Smooth muscle cell (in vitro differentiated cells): ENCODE data around the gene SV2C. TPM values are rescaled to one million over a fixed set of nuclear protein-coding genes. Genes with fewer than 3 reads are reported as not detected.

Experiments
- DNase-seq: peaks from one replicate; lab custom pipeline; 2025; ENCODE audit not compliant: unreplicated experiment; lab: John Stamatoyannopoulos, UW
- H2AFZ ChIP-seq: fragments of 200-600 bp; sonication (generic); 2 replicates; pipeline ENCODE4 v1.6.0; 2016; ENCODE audit warnings: antibody characterized with exemption, low read depth, mild to moderate bottlenecking
- H3F3A ChIP-seq: fragments of 200-600 bp; sonication (generic); 2 replicates; pipeline ENCODE4 v1.6.0; 2017; ENCODE audit warnings: antibody characterized with exemption, low read depth
- H3K27ac ChIP-seq: fragments of 200-600 bp; sonication (generic); 2 replicates; pipeline ENCODE4 v1.5.1; 2016; ENCODE audit warnings: low read depth, mild to moderate bottlenecking
- H3K27me3 ChIP-seq: fragments of 200-600 bp; sonication (generic); 2 replicates; pipeline ENCODE4 v1.6.1; 2016; ENCODE audit warnings: low read depth, mild to moderate bottlenecking
- H3K36me3 ChIP-seq: fragments of 200-600 bp; sonication (generic); 2 replicates; pipeline ENCODE4 v1.5.1; 2016; ENCODE audit warnings: low read depth
- H3K4me1 ChIP-seq: fragments of 200-600 bp; sonication (generic); 2 replicates; pipeline ENCODE4 v1.5.1; 2016; ENCODE audit warnings: low read depth
- H3K4me2 ChIP-seq: fragments of 200-600 bp; sonication (generic); 2 replicates; pipeline ENCODE4 v1.6.0; 2016; ENCODE audit warnings: mild to moderate bottlenecking
- H3K4me3 ChIP-seq: fragments of 200-600 bp; sonication (generic); 2 replicates; pipeline ENCODE4 v1.5.1; 2016; ENCODE audit warnings: mild to moderate bottlenecking
- H3K79me2 ChIP-seq: fragments of 200-600 bp; sonication (generic); 2 replicates; pipeline ENCODE4 v1.6.0; 2016; ENCODE audit warnings: low read depth, mild to moderate bottlenecking
- H3K9ac ChIP-seq: fragments of 200-600 bp; sonication (generic); 2 replicates; pipeline ENCODE4 v1.6.0; 2016; ENCODE audit warnings: low read depth
- H3K9me3 ChIP-seq: fragments of 200-600 bp; sonication (generic); replicated peaks from 2 replicates; pipeline ENCODE4 v1.5.1; 2016; ENCODE audit warnings: low read depth
- H4K20me1 ChIP-seq: fragments of 200-600 bp; sonication (generic); 2 replicates; pipeline ENCODE4 v1.6.0; 2016; ENCODE audit warnings: low read depth
- WGBS: methylation state at CpG from one replicate; pipeline ENCODE4 v1.1.7; 2016; ENCODE audit warnings: low lambda C conversion rate; 5-methylcytosine and 5-hydroxymethylcytosine counted together
- polyA plus RNA-seq: library from polyadenylated mRNA; unstranded; fragments of >200 nt; fragmentation: Nextera tagmentation; extraction: Ambion mirVana; gene quantifications from 2 replicates; pipeline ENCODE4 v1.2.1, GENCODE V29; 2016
- total RNA-seq: library from RNA; depleted of rRNA; stranded (reverse); fragments of >200 nt; gene quantifications from 2 replicates; pipeline ENCODE4 v1.2.3, GENCODE V29; 2014
- TF ChIP-seq, protein P1 (sequence below): fragments of 200-600 bp; sonication (generic); IDR thresholded peaks from 2 replicates; pipeline ENCODE4 v1.5.1; 2017; ENCODE audit warnings: borderline replicate concordance, mild to moderate bottlenecking, antibody characterized with exemption; ENCODE audit not compliant: insufficient read depth, poor library complexity, severe bottlenecking

Gene SV2C
- total and polyA plus RNA-seq, 2 experiments from 2014 or later = not detected

DNA sequence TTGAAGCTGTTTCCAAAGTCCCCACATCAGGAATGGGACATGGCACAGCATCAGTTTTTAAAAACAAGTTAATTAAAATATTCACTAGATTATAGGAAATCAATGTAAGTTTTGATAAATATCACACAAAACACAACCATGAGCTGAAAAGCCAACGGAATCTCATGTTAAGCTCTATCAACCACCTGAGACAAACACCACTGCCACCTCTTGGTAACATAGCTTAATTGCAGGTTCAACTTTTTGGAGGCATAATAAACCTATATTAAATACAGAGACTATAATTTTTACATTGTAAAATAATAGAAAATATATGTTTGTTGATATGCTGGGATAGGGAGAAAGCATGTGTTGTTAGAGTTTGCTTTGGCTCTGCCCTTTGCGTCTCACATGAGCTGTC is 126.1 kb downstream of the SV2C start:
- no peak overlapping the region for H3K4me3 ChIP-seq
- no peaks in the 10 kb centered on the region for H3K9me3 ChIP-seq
- H3K36me3 ChIP-seq = no peaks in the 10 kb centered on the region
- H4K20me1 ChIP-seq = no peaks in the 10 kb centered on the region
- no peak overlapping the region for H3K27ac ChIP-seq
- no peak for DNase-seq
- no peaks in the 10 kb centered on the region for H3K79me2 ChIP-seq
- no peak overlapping the region for H2AFZ ChIP-seq
- no peak overlapping the region for H3K4me2 ChIP-seq
- H3K4me1 ChIP-seq = no peaks in the 10 kb centered on the region
- H3K9ac ChIP-seq = no peak overlapping the region
- 89% methylated on average over 2 of the region's 2 CpGs for WGBS
- TF ChIP-seq, protein P1, sequence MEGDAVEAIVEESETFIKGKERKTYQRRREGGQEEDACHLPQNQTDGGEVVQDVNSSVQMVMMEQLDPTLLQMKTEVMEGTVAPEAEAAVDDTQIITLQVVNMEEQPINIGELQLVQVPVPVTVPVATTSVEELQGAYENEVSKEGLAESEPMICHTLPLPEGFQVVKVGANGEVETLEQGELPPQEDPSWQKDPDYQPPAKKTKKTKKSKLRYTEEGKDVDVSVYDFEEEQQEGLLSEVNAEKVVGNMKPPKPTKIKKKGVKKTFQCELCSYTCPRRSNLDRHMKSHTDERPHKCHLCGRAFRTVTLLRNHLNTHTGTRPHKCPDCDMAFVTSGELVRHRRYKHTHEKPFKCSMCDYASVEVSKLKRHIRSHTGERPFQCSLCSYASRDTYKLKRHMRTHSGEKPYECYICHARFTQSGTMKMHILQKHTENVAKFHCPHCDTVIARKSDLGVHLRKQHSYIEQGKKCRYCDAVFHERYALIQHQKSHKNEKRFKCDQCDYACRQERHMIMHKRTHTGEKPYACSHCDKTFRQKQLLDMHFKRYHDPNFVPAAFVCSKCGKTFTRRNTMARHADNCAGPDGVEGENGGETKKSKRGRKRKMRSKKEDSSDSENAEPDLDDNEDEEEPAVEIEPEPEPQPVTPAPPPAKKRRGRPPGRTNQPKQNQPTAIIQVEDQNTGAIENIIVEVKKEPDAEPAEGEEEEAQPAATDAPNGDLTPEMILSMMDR = no peak
- H3F3A ChIP-seq = no peaks in the 10 kb centered on the region
- no peaks in the 10 kb centered on the region for H3K27me3 ChIP-seq

- Histone ChIP-seq H3F3A (no peaks in the 10 kb centered on the region), H3K9me3 (no peaks in the 10 kb centered on the region), H3K27ac (no peak overlapping the region), H3K9ac (no peak overlapping the region), H3K4me2 (no peak overlapping the region), H3K27me3 (no peaks in the 10 kb centered on the region), H4K20me1 (no peaks in the 10 kb centered on the region), H3K36me3 (no peaks in the 10 kb centered on the region), H3K4me1 (no peaks in the 10 kb centered on the region), H3K79me2 (no peaks in the 10 kb centered on the region), H3K4me3 (no peak overlapping the region), H2AFZ (no peak overlapping the region)
- no peak for DNase-seq
- TF ChIP-seq, protein P1 = no peak
These were observed 127.8 kb downstream of the SV2C start for GRCh38 chr5:76210946-76211345.

GRCh38 chr5:76213858-76214257 is 130.7 kb downstream of the SV2C start:
- Histone ChIP-seq H2AFZ (no peak overlapping the region), H3K27me3 (no peaks in the 10 kb centered on the region), H3K4me1 (no peaks in the 10 kb centered on the region), H3F3A (no peaks in the 10 kb centered on the region), H3K9me3 (no peaks in the 10 kb centered on the region), H4K20me1 (no peaks in the 10 kb centered on the region), H3K36me3 (no peaks in the 10 kb centered on the region), H3K27ac (no peak overlapping the region), H3K79me2 (no peaks in the 10 kb centered on the region), H3K4me3 (no peak overlapping the region), H3K9ac (no peak overlapping the region), H3K4me2 (no peak overlapping the region)
- WGBS = 95% methylated on average over 1 of the region's 1 CpG
- DNase-seq = no peak
- TF ChIP-seq, protein P1 = no peak

DNA sequence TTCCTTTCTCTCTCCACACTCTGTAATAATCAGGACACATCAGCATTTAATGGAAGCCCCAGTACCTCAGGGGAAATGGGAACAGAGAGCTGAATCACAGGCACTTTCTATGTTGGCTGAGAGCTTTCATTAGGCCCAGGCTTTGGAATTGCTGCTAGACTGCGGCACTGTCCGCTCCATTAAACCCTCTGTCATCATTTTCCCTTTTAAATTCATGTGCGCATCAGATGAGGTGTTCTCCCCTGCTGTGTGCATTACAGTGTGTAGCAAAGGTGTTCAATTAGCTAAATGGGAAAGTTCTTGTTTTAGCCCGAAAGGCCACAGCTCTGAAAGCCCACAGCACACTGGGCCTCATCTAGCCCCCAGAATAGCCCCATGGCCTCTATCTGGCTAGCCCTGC is 133.6 kb downstream of the SV2C start:
- H3K4me3 ChIP-seq = no peak overlapping the region
- no peaks in the 10 kb centered on the region for H3K36me3 ChIP-seq
- H4K20me1 ChIP-seq = no peaks in the 10 kb centered on the region
- no peak overlapping the region for H3K9ac ChIP-seq
- TF ChIP-seq, protein P1 = no peak
- H3K79me2 ChIP-seq = no peaks in the 10 kb centered on the region
- no peaks in the 10 kb centered on the region for H3K4me1 ChIP-seq
- no peaks in the 10 kb centered on the region for H3K27me3 ChIP-seq
- no peak overlapping the region for H3K27ac ChIP-seq
- H2AFZ ChIP-seq = no peak overlapping the region
- DNase-seq = no peak
- H3F3A ChIP-seq = no peaks in the 10 kb centered on the region
- no peak overlapping the region for H3K4me2 ChIP-seq
- WGBS = 96% methylated on average over 4 of the region's 4 CpGs
- no peaks in the 10 kb centered on the region for H3K9me3 ChIP-seq
